DND-41 (cell line): ENCODE data around the gene STK4.
A peak's percentile ranks its signal among the peaks of the same experiment; 100 is the strongest.

Experiments used
- ATAC-seq: fragments of 200-7000 bp; cut with Tn5 transposase; 3 replicates; pipeline ENCODE4 v1.9.1; 2021; ENCODE audit warnings: low read depth; ENCODE audit not compliant: insufficient read depth
- DNase-seq: peaks from one replicate; pipeline ENCODE4 v3.0.0-alpha.2; 2020
- H2AFZ ChIP-seq: 2 replicates; pipeline ENCODE4 v1.6.0; 2012; ENCODE audit warnings: low read depth, low read length
- H3K27ac ChIP-seq: 2 replicates; pipeline ENCODE4 v1.5.1; 2012; ENCODE audit warnings: low read length, inconsistent platforms
- H3K27me3 ChIP-seq: fragments of 200-600 bp; sonication (generic); 2 replicates; pipeline ENCODE4 v1.6.0; 2012; ENCODE audit warnings: low read length, mild to moderate bottlenecking, inconsistent platforms; ENCODE audit not compliant: insufficient read depth, poor library complexity
- H3K36me3 ChIP-seq: 2 replicates; pipeline ENCODE4 v1.5.1; 2012; ENCODE audit warnings: low read length, inconsistent platforms; ENCODE audit not compliant: insufficient read depth
- H3K4me1 ChIP-seq: 2 replicates; pipeline ENCODE4 v1.5.1; 2012; ENCODE audit warnings: mild to moderate bottlenecking, low read length; ENCODE audit not compliant: insufficient read depth
- H3K4me2 ChIP-seq: 2 replicates; pipeline ENCODE4 v1.6.0; 2012; ENCODE audit warnings: mild to moderate bottlenecking, moderate library complexity, low read length, inconsistent platforms; ENCODE audit not compliant: insufficient read depth
- H3K4me3 ChIP-seq, 2 experiments: fragments of 200-600 bp in 1 of 2; shearing (Covaris generic) in 1 of 2; 2 replicates each; pipeline ENCODE4 v1.5.1; 2012 to 2016; ENCODE audit warnings: inconsistent platforms in 2 of 2, low read length in 2 of 2, mild to moderate bottlenecking in 2 of 2, low read depth in 1 of 2, moderate library complexity in 1 of 2
- H3K79me2 ChIP-seq: 2 replicates; pipeline ENCODE4 v1.6.0; 2012; ENCODE audit warnings: low read length, inconsistent platforms; ENCODE audit not compliant: insufficient read depth
- H3K9ac ChIP-seq: 2 replicates; pipeline ENCODE4 v1.6.0; 2012; ENCODE audit warnings: low read depth, mild to moderate bottlenecking, inconsistent platforms, low read length, moderate library complexity
- H3K9me3 ChIP-seq: 2 replicates; pipeline ENCODE4 v1.5.1; 2012; ENCODE audit warnings: low read length, moderate library complexity, mild to moderate bottlenecking, inconsistent platforms; ENCODE audit not compliant: insufficient read depth, severe bottlenecking
- H4K20me1 ChIP-seq: 2 replicates; pipeline ENCODE4 v1.6.0; 2012; ENCODE audit warnings: low read length; ENCODE audit not compliant: insufficient read depth
- CTCF ChIP-seq: IDR thresholded peaks from 2 replicates; pipeline ENCODE4 v1.5.1; 2012; ENCODE audit warnings: borderline replicate concordance, low read length, moderate library complexity, mild to moderate bottlenecking; ENCODE audit not compliant: poor library complexity, severe bottlenecking; ENCODE audit errors: extremely low read depth
- EZH2 ChIP-seq: IDR thresholded peaks from 3 replicates; pipeline ENCODE4 v1.6.1; 2012; ENCODE audit warnings: borderline replicate concordance, low read depth, mild to moderate bottlenecking, moderate library complexity, low read length, inconsistent platforms; ENCODE audit not compliant: severe bottlenecking

Gene STK4

GRCh38 chr20:45095805-45096238 lies 129.5 kb downstream of the STK4 start:
- peak overlapping the region; percentile 37; the same call in 1 of the 2 replicates for H2AFZ ChIP-seq
- no peaks in the 10 kb centered on the region for H4K20me1 ChIP-seq
- no peaks in the 10 kb centered on the region for H3K27me3 ChIP-seq
- H3K4me3 ChIP-seq: no peak overlapping the region
- no peak for TF ChIP-seq EZH2
- TF ChIP-seq CTCF: peak; percentile 90
- ATAC-seq: peak; percentile 85
- H3K79me2 ChIP-seq: no peaks in the 10 kb centered on the region
- no peak overlapping the region for H3K4me2 ChIP-seq
- H3K9me3 ChIP-seq: no peaks in the 10 kb centered on the region
- no peaks in the 10 kb centered on the region for H3K4me1 ChIP-seq
- no peaks in the 10 kb centered on the region for H3K36me3 ChIP-seq
- peak; percentile 73 for DNase-seq
- H3K27ac ChIP-seq: no peak overlapping the region
- H3K9ac ChIP-seq: no peak overlapping the region

GRCh38 chr20:45096781-45097180 lies 130.5 kb downstream of the STK4 start:
- H3K4me3 ChIP-seq: no peak overlapping the region
- no peaks in the 10 kb centered on the region for H4K20me1 ChIP-seq
- H3K9me3 ChIP-seq: no peaks in the 10 kb centered on the region
- H3K4me1 ChIP-seq: no peaks in the 10 kb centered on the region
- no peak for DNase-seq
- no peaks in the 10 kb centered on the region for H3K79me2 ChIP-seq
- no peak overlapping the region for H3K9ac ChIP-seq
- TF ChIP-seq CTCF (no peak), EZH2 (no peak)
- no peaks in the 10 kb centered on the region for H3K36me3 ChIP-seq
- H3K27me3 ChIP-seq: no peaks in the 10 kb centered on the region
- no peak overlapping the region for H2AFZ ChIP-seq
- no peak overlapping the region for H3K27ac ChIP-seq
- no peak overlapping the region for H3K4me2 ChIP-seq
- no peak for ATAC-seq

- Histone ChIP-seq H3K4me1 (no peaks in the 10 kb centered on the region), H3K9ac (no peak overlapping the region), H3K79me2 (no peaks in the 10 kb centered on the region), H3K36me3 (no peaks in the 10 kb centered on the region), H4K20me1 (no peaks in the 10 kb centered on the region), H3K4me2 (no peak overlapping the region), H3K27ac (no peak overlapping the region), H3K4me3 (no peak overlapping the region), H3K27me3 (no peaks in the 10 kb centered on the region), H2AFZ (no peak overlapping the region), H3K9me3 (no peaks in the 10 kb centered on the region)
- TF ChIP-seq EZH2 (no peak), CTCF (no peak)
- DNase-seq (no peak), ATAC-seq (no peak)
Measured at GRCh38 chr20:45097485-45098102, 131.3 kb downstream of the STK4 start.
